Upper lobe of right lung (tissue), 1 donor: ENCODE results near the gene WRAP53. TPM values are rescaled to one million over a fixed set of nuclear protein-coding genes. Genes with fewer than 3 reads are reported as not detected.

ENCODE experiments used
- ATAC-seq: fragments of 200-7000 bp; cut with Tn5 transposase; one replicate; pipeline ENCODE4 v1.9.1; 2020; ENCODE audit warnings: mild to moderate bottlenecking, moderate library complexity
- DNase-seq: peaks from one replicate; pipeline ENCODE4 v3.0.0-alpha.2; 2020
- H3K27ac ChIP-seq: fragments of 200-600 bp; one replicate; pipeline ENCODE4 v1.8.0; 2022
- H3K27me3 ChIP-seq: fragments of 200-600 bp; one replicate; pipeline ENCODE4 v1.8.0; 2022; ENCODE audit warnings: mild to moderate bottlenecking
- H3K36me3 ChIP-seq: fragments of 200-600 bp; one replicate; pipeline ENCODE4 v1.8.0; 2022
- H3K4me1 ChIP-seq: fragments of 200-600 bp; one replicate; pipeline ENCODE4 v1.8.0; 2022
- H3K4me3 ChIP-seq: fragments of 200-600 bp; one replicate; pipeline ENCODE4 v1.8.0; 2022; ENCODE audit warnings: mild to moderate bottlenecking
- H3K9me3 ChIP-seq: fragments of 200-600 bp; one replicate; pipeline ENCODE4 v1.8.0; 2022
- intact Hi-C: fragments of 100-400 bp; cut with DNase I; formaldehyde crosslinking; loops from one replicate; pipeline ENCODE4 v1.11.0; 2022
- total RNA-seq: library from RNA; stranded (reverse); fragmentation: NEBNext Ultra II Directional; extraction: Animal tissue kit (Norgen Biotek cat#: 25700); gene quantifications from one replicate; pipeline ENCODE4 v1.2.1, GENCODE V29; 2021
- TF ChIP-seq, protein P1 (sequence below): fragments of 200-600 bp; IDR thresholded peaks from one replicate; pipeline ENCODE4 v1.8.0; 2022; ENCODE audit warnings: antibody characterized with exemption
- donor health status: DM: no; HTN: yes; CAD: no; lungs with severe emphysema.

WRAP53 gene
- total RNA-seq, 1 donor from 2014 or later: 5.7 TPM

DNA sequence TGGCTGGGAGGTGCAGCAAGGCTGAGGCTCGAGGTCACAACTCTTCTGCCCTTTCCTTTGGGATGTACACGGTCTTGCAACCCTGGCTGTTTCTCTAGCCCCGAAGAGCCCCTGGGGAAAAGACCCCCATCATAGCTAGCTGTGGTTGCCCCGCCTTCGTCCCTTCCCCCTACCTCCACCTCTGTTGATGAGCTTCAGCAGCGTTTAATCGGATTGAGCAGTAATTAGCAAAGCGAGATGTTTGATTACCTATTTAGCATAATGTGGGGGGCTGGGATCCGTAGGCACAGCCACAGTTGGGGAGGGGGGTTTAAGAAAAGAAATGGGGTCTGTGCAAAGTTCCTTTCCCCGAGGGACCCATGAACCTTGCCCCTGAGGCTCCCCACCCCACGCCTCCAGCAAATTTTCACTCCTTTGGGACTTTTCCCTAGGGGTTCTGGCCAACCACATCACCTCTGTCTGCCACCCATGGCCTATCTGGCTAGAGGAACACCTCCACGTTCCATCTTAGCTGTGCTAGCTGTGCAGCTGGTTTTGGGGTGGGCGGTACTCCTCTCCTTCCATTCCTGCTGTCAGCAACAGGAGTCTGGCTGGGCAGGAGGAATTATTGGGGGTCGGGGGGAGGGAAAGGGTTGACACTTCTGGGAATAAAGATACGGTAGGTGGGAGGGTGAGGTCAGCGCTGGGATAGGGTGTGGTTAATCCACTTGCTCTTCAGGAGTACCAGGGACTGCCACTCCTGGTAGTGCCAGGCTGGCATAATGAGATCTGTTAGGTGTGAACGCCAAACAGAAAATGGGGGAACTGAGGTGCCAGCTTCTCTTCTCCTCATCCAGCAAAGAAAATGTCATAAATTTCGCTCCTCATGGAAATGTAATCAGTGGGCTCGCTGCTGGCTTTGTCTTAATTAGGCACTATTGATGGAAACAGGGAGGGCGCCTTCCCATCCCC, 27.9 kb downstream of the WRAP53 start:
- Histone ChIP-seq H3K27ac (no peak overlapping the region), H3K4me3 (peak overlapping the region; percentile 67), H3K27me3 (peaks cover 43% of the 10 kb centered on the region), H3K36me3 (no peaks in the 10 kb centered on the region), H3K4me1 (peaks cover 6% of the 10 kb centered on the region), H3K9me3 (no peaks in the 10 kb centered on the region)
- DNase-seq (no peak), ATAC-seq (no peak)
- TF ChIP-seq, protein P1, sequence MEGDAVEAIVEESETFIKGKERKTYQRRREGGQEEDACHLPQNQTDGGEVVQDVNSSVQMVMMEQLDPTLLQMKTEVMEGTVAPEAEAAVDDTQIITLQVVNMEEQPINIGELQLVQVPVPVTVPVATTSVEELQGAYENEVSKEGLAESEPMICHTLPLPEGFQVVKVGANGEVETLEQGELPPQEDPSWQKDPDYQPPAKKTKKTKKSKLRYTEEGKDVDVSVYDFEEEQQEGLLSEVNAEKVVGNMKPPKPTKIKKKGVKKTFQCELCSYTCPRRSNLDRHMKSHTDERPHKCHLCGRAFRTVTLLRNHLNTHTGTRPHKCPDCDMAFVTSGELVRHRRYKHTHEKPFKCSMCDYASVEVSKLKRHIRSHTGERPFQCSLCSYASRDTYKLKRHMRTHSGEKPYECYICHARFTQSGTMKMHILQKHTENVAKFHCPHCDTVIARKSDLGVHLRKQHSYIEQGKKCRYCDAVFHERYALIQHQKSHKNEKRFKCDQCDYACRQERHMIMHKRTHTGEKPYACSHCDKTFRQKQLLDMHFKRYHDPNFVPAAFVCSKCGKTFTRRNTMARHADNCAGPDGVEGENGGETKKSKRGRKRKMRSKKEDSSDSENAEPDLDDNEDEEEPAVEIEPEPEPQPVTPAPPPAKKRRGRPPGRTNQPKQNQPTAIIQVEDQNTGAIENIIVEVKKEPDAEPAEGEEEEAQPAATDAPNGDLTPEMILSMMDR: no peak
- intact Hi-C loops: no loop called here

DNA sequence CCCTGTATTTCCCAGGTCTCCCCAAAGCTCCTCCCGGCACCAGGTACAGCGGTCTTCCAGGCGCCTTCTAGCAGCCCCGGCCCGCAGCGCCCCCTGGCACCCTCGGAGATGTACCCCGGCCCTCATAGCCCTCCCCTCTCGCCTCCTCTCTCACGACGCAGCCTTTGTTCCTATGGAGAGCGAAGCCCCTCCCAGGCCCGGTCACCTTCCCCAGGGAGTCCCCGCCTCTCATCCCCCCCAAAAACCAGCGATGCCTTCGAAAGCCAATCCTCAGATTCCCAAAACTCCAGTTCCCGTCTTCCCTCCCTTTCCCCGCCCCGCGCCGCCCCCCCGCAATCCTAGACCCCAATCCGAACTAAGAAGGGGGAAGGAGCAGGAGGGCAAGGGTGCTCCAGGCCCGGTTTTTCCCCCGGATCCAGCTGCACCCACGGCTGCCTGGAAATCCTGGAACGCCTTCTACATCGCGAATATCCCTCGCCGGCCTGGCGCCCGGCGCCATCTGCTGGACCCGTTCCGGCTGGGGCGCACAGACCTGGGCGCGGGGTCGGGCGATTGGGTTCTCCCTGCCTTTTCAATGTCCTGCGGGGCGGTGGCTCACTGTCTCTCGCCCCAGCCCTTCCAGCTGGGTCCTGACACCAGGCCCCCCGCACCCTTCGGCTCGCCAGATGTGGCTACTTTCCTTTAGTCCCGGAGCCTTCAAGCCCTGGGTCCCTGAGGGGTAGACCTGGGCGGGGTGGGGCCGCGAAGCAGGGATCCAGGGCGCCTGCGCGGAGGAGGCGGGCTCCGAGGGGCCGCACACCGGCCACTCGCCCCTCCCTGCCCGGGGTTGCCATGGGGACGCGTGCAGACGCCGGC, 28.9 kb downstream of the WRAP53 start, which contains the start of gene DNAH2:
Gene DNAH2, plus strand, starts transcription at position 844 of the 855 bp plus-strand sequence. CDS start 1,991 bp downstream, outside the sequence.
- peak; percentile 87 for DNase-seq
- Histone ChIP-seq H3K27ac (peak within 1 kb of the TSS; percentile 58), H3K9me3 (no peaks in the 10 kb centered on the region), H3K4me3 (peak within 1 kb of the TSS; percentile 67), H3K4me1 (peaks cover 6% of the 10 kb centered on the region), H3K27me3 (peaks cover 34% of the 10 kb centered on the region), H3K36me3 (no peaks in the 10 kb centered on the region)
- TF ChIP-seq, protein P1: peak; percentile 43
- ATAC-seq: peak; percentile 87
- intact Hi-C loops: no loop called here

DNA sequence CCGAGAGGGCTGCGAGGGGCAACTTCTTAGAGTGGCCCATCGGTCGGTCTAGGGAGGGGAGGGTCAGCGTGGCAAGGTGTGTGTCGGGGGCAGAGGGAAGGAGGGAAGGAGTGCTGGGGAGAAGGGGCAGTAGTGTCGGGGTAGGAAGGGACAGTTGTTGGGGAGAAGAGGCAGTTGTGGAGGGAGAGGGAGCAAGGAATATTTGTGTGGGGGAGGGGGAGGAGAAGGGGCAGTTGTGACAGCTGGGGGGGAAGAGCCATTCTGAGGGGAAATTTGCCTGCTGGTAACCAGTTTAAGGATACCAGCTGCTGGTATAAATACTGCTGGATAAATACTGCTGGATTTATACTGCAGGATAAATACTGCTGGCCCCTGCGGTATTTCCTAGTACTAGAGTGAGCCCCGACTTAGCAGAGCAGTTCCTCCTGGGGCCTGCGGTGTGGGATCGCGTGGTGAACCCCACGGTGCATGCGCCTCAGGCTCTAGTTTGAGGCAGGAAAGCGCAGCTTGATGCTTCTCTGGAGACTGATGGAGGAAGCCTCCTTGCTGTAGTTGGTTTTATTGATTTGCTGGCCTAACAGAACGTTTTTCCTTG, 29.6 kb downstream of the WRAP53 start:
- ATAC-seq (peak; percentile 52), DNase-seq (no peak)
- TF ChIP-seq, protein P1: no peak
- H3K27me3 ChIP-seq: peaks cover 29% of the 10 kb centered on the region
- H3K9me3 ChIP-seq: no peaks in the 10 kb centered on the region
- intact Hi-C loops: no loop called here
- H3K4me3 ChIP-seq: peak overlapping the region; percentile 67
- H3K4me1 ChIP-seq: peaks cover 6% of the 10 kb centered on the region
- no peak overlapping the region for H3K27ac ChIP-seq
- H3K36me3 ChIP-seq: no peaks in the 10 kb centered on the region

DNA sequence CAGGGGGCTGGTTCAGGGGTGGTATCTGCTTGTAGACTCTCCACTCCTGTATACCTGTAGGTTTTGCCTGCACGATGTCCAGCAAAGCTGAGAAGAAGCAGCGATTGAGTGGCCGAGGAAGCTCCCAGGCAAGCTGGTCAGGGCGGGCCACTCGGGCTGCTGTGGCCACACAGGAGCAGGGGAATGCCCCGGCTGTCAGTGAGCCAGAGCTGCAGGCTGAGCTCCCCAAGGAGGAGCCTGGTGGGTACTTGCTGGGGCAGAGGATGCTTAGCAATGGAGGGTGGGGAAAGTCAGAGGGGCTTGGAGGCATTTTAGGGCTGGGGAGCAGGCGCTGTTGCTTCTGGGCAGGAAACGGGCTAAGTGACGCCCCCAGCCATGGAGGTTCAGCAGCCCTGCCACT, 31.4 kb downstream of the WRAP53 start:
- intact Hi-C loops: no loop called here

DNA sequence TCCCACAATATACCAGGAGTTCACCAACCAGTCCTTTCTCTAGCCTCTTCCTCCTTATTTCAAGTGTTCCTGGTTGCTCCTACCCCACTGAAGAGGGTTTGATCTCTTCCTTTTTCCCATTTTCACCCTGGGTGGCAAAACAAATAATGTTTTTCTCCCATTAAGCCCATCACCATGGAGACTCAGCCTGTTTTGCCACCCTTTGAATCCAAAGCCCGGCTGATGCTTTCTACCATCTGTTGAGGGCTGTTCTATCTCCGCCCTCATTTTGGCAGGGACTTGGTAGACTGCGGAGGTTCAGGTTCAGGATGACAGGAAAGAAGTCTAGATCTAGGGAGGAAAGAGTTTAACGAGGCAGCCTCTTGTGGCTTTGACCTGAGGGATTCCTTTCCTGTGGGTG, 31.8 kb downstream of the WRAP53 start:
- DNase-seq (no peak), ATAC-seq (no peak)
- Histone ChIP-seq H3K27me3 (peaks cover 21% of the 10 kb centered on the region), H3K27ac (no peak overlapping the region), H3K4me1 (peaks cover 6% of the 10 kb centered on the region), H3K4me3 (no peak overlapping the region), H3K9me3 (no peaks in the 10 kb centered on the region), H3K36me3 (no peaks in the 10 kb centered on the region)
- TF ChIP-seq, protein P1: no peak
- intact Hi-C loops: no loop called here

More for the DNA sequence above, 31.4 kb downstream of the WRAP53 start:
- DNase-seq: no peak
- H3K4me1 ChIP-seq: peaks cover 6% of the 10 kb centered on the region
- ATAC-seq: no peak
- peaks cover 26% of the 10 kb centered on the region for H3K27me3 ChIP-seq
- no peaks in the 10 kb centered on the region for H3K9me3 ChIP-seq
- no peaks in the 10 kb centered on the region for H3K36me3 ChIP-seq
- H3K4me3 ChIP-seq: no peak overlapping the region
- no peak overlapping the region for H3K27ac ChIP-seq
- TF ChIP-seq, protein P1: no peak
